Neural crest cell (in vitro differentiated cells): ENCODE results near the gene EBF3. TPM values are rescaled to one million over a fixed set of nuclear protein-coding genes. Genes with fewer than 3 reads are reported as not detected.

Experiments used
- DNase-seq: peaks from one replicate; pipeline ENCODE4 v3.0.0; 2021; ENCODE audit warnings: low read depth, mixed read lengths, low spot score
- H3K27ac Mint-ChIP-seq: one replicate; pipeline ENCODE4 v1.8.0; 2021; ENCODE audit warnings: mild to moderate bottlenecking, mixed read lengths; ENCODE audit not compliant: unreplicated experiment
- H3K27me3 Mint-ChIP-seq: 2 replicates; pipeline ENCODE4 v1.8.0; 2021; ENCODE audit warnings: low read depth, mild to moderate bottlenecking, mixed read lengths
- H3K36me3 Mint-ChIP-seq: 2 replicates; pipeline ENCODE4 v1.8.0; 2021; ENCODE audit warnings: low read depth, mild to moderate bottlenecking, mixed read lengths
- H3K4me1 Mint-ChIP-seq: 2 replicates; pipeline ENCODE4 v1.8.0; 2021; ENCODE audit warnings: mixed read lengths
- H3K4me3 Mint-ChIP-seq: one replicate; pipeline ENCODE4 v1.8.0; 2021; ENCODE audit warnings: mild to moderate bottlenecking, mixed read lengths
- H3K9me3 Mint-ChIP-seq: 2 replicates; pipeline ENCODE4 v1.8.0; 2021; ENCODE audit warnings: mixed read lengths
- CTCF ChIP-seq: fragments of 200-600 bp; sonication (generic); conservative IDR thresholded peaks from 2 replicates; pipeline ENCODE4 v1.5.0; 2021; ENCODE audit warnings: antibody characterized with exemption, mild to moderate bottlenecking
- total RNA-seq: library from RNA; stranded (reverse); gene quantifications from 2 replicates; pipeline ENCODE4 v1.2.1, GENCODE V29; 2021

EBF3 gene
- total RNA-seq, 1 donor from 2014 or later = 11.6 TPM

- H3K36me3 Mint-ChIP-seq = no peaks in the 10 kb centered on the region
- H3K27me3 Mint-ChIP-seq = peaks cover 71% of the 10 kb centered on the region
- peaks cover 3% of the 10 kb centered on the region for H3K9me3 Mint-ChIP-seq
- no peak overlapping the region for H3K4me3 Mint-ChIP-seq
- no peak for TF ChIP-seq CTCF
- no peak for DNase-seq
- no peak overlapping the region for H3K27ac Mint-ChIP-seq
- H3K4me1 Mint-ChIP-seq = no peaks in the 10 kb centered on the region
Observed at GRCh38 chr10:129977794-129978193, 13.7 kb upstream of the EBF3 start.

- peaks cover 24% of the 10 kb centered on the region for H3K4me1 Mint-ChIP-seq
- no peak for DNase-seq
- peaks cover 88% of the 10 kb centered on the region for H3K27me3 Mint-ChIP-seq
- H3K36me3 Mint-ChIP-seq = no peaks in the 10 kb centered on the region
- H3K4me3 Mint-ChIP-seq = peak overlapping the region; percentile 47
- no peak for TF ChIP-seq CTCF
- no peak overlapping the region for H3K27ac Mint-ChIP-seq
- no peaks in the 10 kb centered on the region for H3K9me3 Mint-ChIP-seq
Observed at GRCh38 chr10:129973674-129974059, 9.6 kb upstream of the EBF3 start.

- peak overlapping the region; percentile 47 for H3K4me3 Mint-ChIP-seq
- no peaks in the 10 kb centered on the region for H3K36me3 Mint-ChIP-seq
Observed at GRCh38 chr10:129972966-129973673, 9.0 kb upstream of the EBF3 start.

GRCh38 chr10:129972145-129972965 lies 8.3 kb upstream of the EBF3 start:
- no peak for TF ChIP-seq CTCF
- Mint-ChIP-seq H3K27me3 (peaks cover 91% of the 10 kb centered on the region), H3K4me1 (peaks cover 24% of the 10 kb centered on the region), H3K4me3 (peak overlapping the region; percentile 72), H3K36me3 (no peaks in the 10 kb centered on the region), H3K27ac (no peak overlapping the region), H3K9me3 (no peaks in the 10 kb centered on the region)
- no peak for DNase-seq

More at GRCh38 chr10:129972966-129973673, 9.0 kb upstream of the EBF3 start:
- Mint-ChIP-seq H3K4me1 (peaks cover 24% of the 10 kb centered on the region), H3K27ac (no peak overlapping the region), H3K9me3 (no peaks in the 10 kb centered on the region), H3K27me3 (peaks cover 91% of the 10 kb centered on the region)
- TF ChIP-seq CTCF = no peak
- no peak for DNase-seq

- H3K4me1 Mint-ChIP-seq = peaks cover 24% of the 10 kb centered on the region
- H3K36me3 Mint-ChIP-seq = no peaks in the 10 kb centered on the region
- TF ChIP-seq CTCF = peak; percentile 67
Observed at GRCh38 chr10:129971381-129972144, 7.5 kb upstream of the EBF3 start.

More at GRCh38 chr10:129971381-129972144, 7.5 kb upstream of the EBF3 start:
- Mint-ChIP-seq H3K9me3 (no peaks in the 10 kb centered on the region), H3K4me3 (peak overlapping the region; percentile 72), H3K27ac (no peak overlapping the region), H3K27me3 (peaks cover 90% of the 10 kb centered on the region)
- no peak for DNase-seq
